ENCODE data around the gene HDAC4. TPM values are rescaled to one million over a fixed set of nuclear protein-coding genes. Genes with fewer than 3 reads are reported as not detected.

Gene HDAC4
- polyA plus RNA-seq, 1 donor (not counting 4 experiments of a cell fraction or from before 2014, with no cell fraction given): 2.9 TPM

DNA sequence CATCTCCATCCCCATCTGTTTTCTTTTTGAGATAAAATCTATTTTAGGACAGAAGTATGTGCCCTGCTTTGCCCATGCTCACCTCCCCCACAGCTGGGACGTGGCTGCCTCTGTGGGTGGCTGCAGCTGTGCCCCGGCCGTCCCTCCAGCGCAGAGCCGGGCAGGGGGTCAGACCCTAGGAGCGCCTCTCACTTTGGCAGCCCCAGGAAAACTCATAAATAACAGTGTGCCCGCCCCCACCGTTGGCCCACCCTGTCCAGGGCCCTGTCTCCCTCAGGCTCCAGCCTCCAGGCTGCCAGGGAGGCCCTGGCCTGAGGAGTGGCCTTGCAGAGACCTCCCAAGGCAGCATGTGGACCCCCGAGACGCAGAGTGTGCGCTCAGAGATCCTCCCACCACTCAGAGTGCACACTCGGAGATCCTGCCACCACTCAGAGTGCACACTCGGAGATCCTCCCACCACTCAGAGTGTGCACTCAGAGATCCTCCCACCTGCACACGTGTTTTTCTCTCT, 374.8 kb downstream of the HDAC4 start:
- FAIRE-seq (no peak), DNase-seq (ENCODE audit: low read depth, low spot score) (no peak)
- Histone ChIP-seq H3K36me3 (ENCODE audit: control insufficient read depth in 2 of 2, extremely low read depth in 1 of 2, insufficient read depth in 2 of 2, low read length in 2 of 2) (no peaks in the 10 kb centered on the region), H3K9ac (ENCODE audit: control insufficient read depth, extremely low read depth, insufficient read depth, low read length) (no peak overlapping the region), H3K27me3 (ENCODE audit: control insufficient read depth, extremely low read depth, insufficient read depth, low read length) (peaks cover 15% of the 10 kb centered on the region), H3K9me3 (ENCODE audit: control insufficient read depth, low read depth, low read length) (no peaks in the 10 kb centered on the region), H3K27ac (ENCODE audit: control insufficient read depth, insufficient read depth, low read length) (no peak overlapping the region), H3K9me1 (ENCODE audit: control insufficient read depth, extremely low read depth, insufficient read depth, low read length) (no peaks in the 10 kb centered on the region), H3K79me2 (ENCODE audit: control insufficient read depth, insufficient read depth, low read length) (no peaks in the 10 kb centered on the region), H3K4me3 (ENCODE audit: control insufficient read depth in 2 of 3, extremely low read depth in 1 of 3, insufficient read depth in 2 of 3, low read depth in 1 of 3, low read length in 3 of 3) (no peak overlapping the region), H3K4me1 (ENCODE audit: control insufficient read depth, extremely low read depth, insufficient read depth, low read length) (peaks cover 10% of the 10 kb centered on the region), H2AFZ (ENCODE audit: control insufficient read depth, low read length) (no peak overlapping the region), H3K4me2 (ENCODE audit: control insufficient read depth, extremely low read depth, insufficient read depth, low read depth, low read length) (no peak overlapping the region), H4K20me1 (ENCODE audit: control insufficient read depth, extremely low read depth, insufficient read depth, low read length) (no peaks in the 10 kb centered on the region)
- dilution Hi-C loops (cut with MboI; ENCODE audit: extremely low pct_ligation_motif_present, low sequenced_read_pairs): no loop called here
- TF ChIP-seq, protein P1, sequence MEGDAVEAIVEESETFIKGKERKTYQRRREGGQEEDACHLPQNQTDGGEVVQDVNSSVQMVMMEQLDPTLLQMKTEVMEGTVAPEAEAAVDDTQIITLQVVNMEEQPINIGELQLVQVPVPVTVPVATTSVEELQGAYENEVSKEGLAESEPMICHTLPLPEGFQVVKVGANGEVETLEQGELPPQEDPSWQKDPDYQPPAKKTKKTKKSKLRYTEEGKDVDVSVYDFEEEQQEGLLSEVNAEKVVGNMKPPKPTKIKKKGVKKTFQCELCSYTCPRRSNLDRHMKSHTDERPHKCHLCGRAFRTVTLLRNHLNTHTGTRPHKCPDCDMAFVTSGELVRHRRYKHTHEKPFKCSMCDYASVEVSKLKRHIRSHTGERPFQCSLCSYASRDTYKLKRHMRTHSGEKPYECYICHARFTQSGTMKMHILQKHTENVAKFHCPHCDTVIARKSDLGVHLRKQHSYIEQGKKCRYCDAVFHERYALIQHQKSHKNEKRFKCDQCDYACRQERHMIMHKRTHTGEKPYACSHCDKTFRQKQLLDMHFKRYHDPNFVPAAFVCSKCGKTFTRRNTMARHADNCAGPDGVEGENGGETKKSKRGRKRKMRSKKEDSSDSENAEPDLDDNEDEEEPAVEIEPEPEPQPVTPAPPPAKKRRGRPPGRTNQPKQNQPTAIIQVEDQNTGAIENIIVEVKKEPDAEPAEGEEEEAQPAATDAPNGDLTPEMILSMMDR (optimal IDR thresholded peaks at IDR 0.05 in 1 of 3, IDR thresholded peaks at IDR 0.05 in 1 of 3, conservative IDR thresholded peaks at IDR 0.05 in 1 of 3; ENCODE audit: extremely low read depth in 1 of 3, insufficient read depth in 2 of 3, low read length in 3 of 3): no peak
- TF ChIP-seq EZH2 (IDR thresholded peaks at IDR 0.05; ENCODE audit: low read length): no peak

DNA sequence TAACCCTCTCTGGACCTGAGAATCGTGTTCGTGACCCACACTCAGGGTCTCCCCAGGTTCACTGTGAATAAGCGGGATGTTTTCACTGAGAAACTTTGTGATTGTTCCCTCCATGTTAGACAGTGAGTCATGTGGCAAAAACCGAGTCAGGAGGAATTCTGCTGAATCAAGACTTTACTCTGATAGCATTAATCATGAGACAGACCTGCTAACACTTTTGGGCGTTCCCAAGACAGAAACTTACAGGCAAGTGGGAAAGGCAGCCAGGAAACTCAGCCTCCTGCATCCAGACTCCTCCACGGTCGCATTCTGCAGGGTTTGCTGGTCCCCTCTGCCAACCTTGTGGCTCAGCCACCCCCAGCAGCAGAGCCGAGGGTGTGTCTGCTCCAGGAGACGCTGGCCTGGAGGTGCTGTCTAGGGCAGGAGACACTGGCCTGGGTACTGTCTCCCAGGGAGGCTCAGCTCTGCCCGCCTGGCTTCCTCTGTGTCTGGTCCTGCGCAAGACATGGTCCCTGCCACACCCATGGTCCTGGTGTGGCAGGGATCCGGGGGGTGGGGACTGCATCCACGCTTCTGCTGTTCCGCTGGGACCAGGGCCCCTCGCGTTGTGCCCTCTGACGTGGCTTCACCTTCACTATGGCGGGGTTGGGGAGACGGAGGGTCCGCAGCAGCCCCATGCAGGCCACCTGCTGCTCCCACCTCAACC, 375.6 kb downstream of the HDAC4 start:
- peaks cover 9% of the 10 kb centered on the region for H3K27me3 ChIP-seq (ENCODE audit: control insufficient read depth, extremely low read depth, insufficient read depth, low read length)
- no peaks in the 10 kb centered on the region for H3K79me2 ChIP-seq (ENCODE audit: control insufficient read depth, insufficient read depth, low read length)
- peak overlapping the region in 1 of 3 experiments; percentile 5 for H3K4me3 ChIP-seq (ENCODE audit: control insufficient read depth in 2 of 3, extremely low read depth in 1 of 3, insufficient read depth in 2 of 3, low read depth in 1 of 3, low read length in 3 of 3)
- H3K27ac ChIP-seq (ENCODE audit: control insufficient read depth, insufficient read depth, low read length): no peak overlapping the region
- H3K4me1 ChIP-seq (ENCODE audit: control insufficient read depth, extremely low read depth, insufficient read depth, low read length): peaks cover 10% of the 10 kb centered on the region
- dilution Hi-C loops (cut with MboI; ENCODE audit: extremely low pct_ligation_motif_present, low sequenced_read_pairs): no loop called here
- TF ChIP-seq, protein P1 (optimal IDR thresholded peaks at IDR 0.05 in 1 of 3, IDR thresholded peaks at IDR 0.05 in 1 of 3, conservative IDR thresholded peaks at IDR 0.05 in 1 of 3; ENCODE audit: extremely low read depth in 1 of 3, insufficient read depth in 2 of 3, low read length in 3 of 3): no peak
- TF ChIP-seq EZH2 (IDR thresholded peaks at IDR 0.05; ENCODE audit: low read length): no peak
- H3K9ac ChIP-seq (ENCODE audit: control insufficient read depth, extremely low read depth, insufficient read depth, low read length): peak overlapping the region; percentile 35
- H3K4me2 ChIP-seq (ENCODE audit: control insufficient read depth, extremely low read depth, insufficient read depth, low read depth, low read length): peak overlapping the region; percentile 52
- no peaks in the 10 kb centered on the region for H3K36me3 ChIP-seq (ENCODE audit: control insufficient read depth in 2 of 2, extremely low read depth in 1 of 2, insufficient read depth in 2 of 2, low read length in 2 of 2)
- peak; percentile 21 for DNase-seq (ENCODE audit: low read depth, low spot score)
- no peaks in the 10 kb centered on the region for H3K9me1 ChIP-seq (ENCODE audit: control insufficient read depth, extremely low read depth, insufficient read depth, low read length)
- peak overlapping the region; percentile 80 for H2AFZ ChIP-seq (ENCODE audit: control insufficient read depth, low read length)
- no peaks in the 10 kb centered on the region for H3K9me3 ChIP-seq (ENCODE audit: control insufficient read depth, low read depth, low read length)
- H4K20me1 ChIP-seq (ENCODE audit: control insufficient read depth, extremely low read depth, insufficient read depth, low read length): no peaks in the 10 kb centered on the region
- FAIRE-seq: peak; percentile 94
